Mucosa of descending colon (tissue), 3 donors: ENCODE measurements around the gene HOXC11. TPM values are rescaled to one million over a fixed set of nuclear protein-coding genes. Genes with fewer than 3 reads are reported as not detected.
A peak's percentile ranks its signal among the peaks of the same experiment; 100 is the strongest.

Source experiments
- ATAC-seq: fragments of 200-7000 bp; cut with Tn5 transposase; one replicate; pipeline ENCODE4 v1.9.1; 2020; ENCODE audit warnings: mild to moderate bottlenecking, moderate library complexity
- DNase-seq, 3 donors: peaks; one replicate each; pipeline ENCODE4 v3.0.0-alpha.2; 2020
- H3K36me3 ChIP-seq: fragments of 200-600 bp; one replicate; pipeline ENCODE4 v1.8.0; 2021; ENCODE audit warnings: low read depth, mild to moderate bottlenecking
- H3K4me1 ChIP-seq: fragments of 200-600 bp; one replicate; pipeline ENCODE4 v1.8.0; 2021; ENCODE audit warnings: low read depth, mild to moderate bottlenecking
- H3K4me3 ChIP-seq: fragments of 200-600 bp; one replicate; pipeline ENCODE4 v1.8.0; 2021; ENCODE audit warnings: mild to moderate bottlenecking
- H3K9me3 ChIP-seq: fragments of 200-600 bp; one replicate; pipeline ENCODE4 v1.8.0; 2021; ENCODE audit warnings: mild to moderate bottlenecking
- intact Hi-C, 2 donors: fragments of 100-400 bp; cut with DNase I in 1 of 2; cut with micrococcal nuclease in 1 of 2; formaldehyde crosslinking; loops; one replicate each; pipeline versions ENCODE4 v1.11.0 to v1.11.1; 2022; cut with DNase I, micrococcal nuclease
- total RNA-seq, 3 donors: library from RNA; stranded (reverse); fragmentation: NEBNext Ultra II Directional in 2 of 3; extraction: Animal tissue kit (Norgen Biotek cat#: 25700) in 2 of 3; gene quantifications; one replicate each; pipeline versions ENCODE4 v1.2.1 to v1.2.4, GENCODE V29; 2021 to 2023
- TF ChIP-seq, protein P1 (sequence below): fragments of 200-600 bp; IDR thresholded peaks from one replicate; pipeline ENCODE4 v1.8.0; 2022; ENCODE audit warnings: antibody characterized with exemption, mild to moderate bottlenecking
- donor health status: DM: no; HTN: no; CAD: no; lungs with moderate emphysema.
- donor health status: DM: no; HTN: no; CAD: no.
- donor health status: DM: no; HTN: yes; CAD: no.

HOXC11 gene
- total RNA-seq, 3 donors from 2014 or later: not detected

GRCh38 chr12:53993162-53994008 is 20.5 kb downstream of the HOXC11 start:
- Histone ChIP-seq H3K36me3 (no peaks in the 10 kb centered on the region), H3K9me3 (no peaks in the 10 kb centered on the region), H3K4me1 (peaks cover 30% of the 10 kb centered on the region), H3K4me3 (no peak overlapping the region)
- ATAC-seq (no peak), DNase-seq (peak in 1 of 3 donors; percentile 5)
- TF ChIP-seq, protein P1, sequence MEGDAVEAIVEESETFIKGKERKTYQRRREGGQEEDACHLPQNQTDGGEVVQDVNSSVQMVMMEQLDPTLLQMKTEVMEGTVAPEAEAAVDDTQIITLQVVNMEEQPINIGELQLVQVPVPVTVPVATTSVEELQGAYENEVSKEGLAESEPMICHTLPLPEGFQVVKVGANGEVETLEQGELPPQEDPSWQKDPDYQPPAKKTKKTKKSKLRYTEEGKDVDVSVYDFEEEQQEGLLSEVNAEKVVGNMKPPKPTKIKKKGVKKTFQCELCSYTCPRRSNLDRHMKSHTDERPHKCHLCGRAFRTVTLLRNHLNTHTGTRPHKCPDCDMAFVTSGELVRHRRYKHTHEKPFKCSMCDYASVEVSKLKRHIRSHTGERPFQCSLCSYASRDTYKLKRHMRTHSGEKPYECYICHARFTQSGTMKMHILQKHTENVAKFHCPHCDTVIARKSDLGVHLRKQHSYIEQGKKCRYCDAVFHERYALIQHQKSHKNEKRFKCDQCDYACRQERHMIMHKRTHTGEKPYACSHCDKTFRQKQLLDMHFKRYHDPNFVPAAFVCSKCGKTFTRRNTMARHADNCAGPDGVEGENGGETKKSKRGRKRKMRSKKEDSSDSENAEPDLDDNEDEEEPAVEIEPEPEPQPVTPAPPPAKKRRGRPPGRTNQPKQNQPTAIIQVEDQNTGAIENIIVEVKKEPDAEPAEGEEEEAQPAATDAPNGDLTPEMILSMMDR: no peak
- intact Hi-C loops: no loop called here

DNA sequence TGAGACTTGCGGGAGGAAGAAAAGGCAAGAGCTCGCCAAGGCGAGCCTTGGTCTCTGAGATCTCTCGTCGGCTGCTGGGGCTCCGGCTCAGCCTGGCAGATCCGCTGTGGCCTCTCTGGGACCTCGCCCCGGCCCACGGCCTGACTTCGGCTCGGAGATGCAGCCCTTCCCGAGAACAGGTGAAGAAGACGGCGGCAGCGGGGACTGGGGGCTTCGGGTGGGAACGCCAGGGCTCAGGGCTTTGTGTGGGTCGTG is 21.0 kb downstream of the HOXC11 start:
- intact Hi-C loops: no loop called here
- Histone ChIP-seq H3K36me3 (no peaks in the 10 kb centered on the region), H3K9me3 (no peaks in the 10 kb centered on the region), H3K4me1 (peaks cover 30% of the 10 kb centered on the region), H3K4me3 (no peak overlapping the region)
- TF ChIP-seq, protein P1: no peak
- DNase-seq: peak in 1 of 3 donors; percentile 37
- no peak for ATAC-seq

GRCh38 chr12:53994264-53995001 is 21.5 kb downstream of the HOXC11 start:
- ATAC-seq: peak; percentile 9
- Histone ChIP-seq H3K4me3 (no peak overlapping the region), H3K4me1 (peaks cover 28% of the 10 kb centered on the region), H3K36me3 (no peaks in the 10 kb centered on the region), H3K9me3 (no peaks in the 10 kb centered on the region)
- intact Hi-C loops: no loop called here
- DNase-seq: peak in 1 of 3 donors; percentile 38
- TF ChIP-seq, protein P1: no peak

DNA sequence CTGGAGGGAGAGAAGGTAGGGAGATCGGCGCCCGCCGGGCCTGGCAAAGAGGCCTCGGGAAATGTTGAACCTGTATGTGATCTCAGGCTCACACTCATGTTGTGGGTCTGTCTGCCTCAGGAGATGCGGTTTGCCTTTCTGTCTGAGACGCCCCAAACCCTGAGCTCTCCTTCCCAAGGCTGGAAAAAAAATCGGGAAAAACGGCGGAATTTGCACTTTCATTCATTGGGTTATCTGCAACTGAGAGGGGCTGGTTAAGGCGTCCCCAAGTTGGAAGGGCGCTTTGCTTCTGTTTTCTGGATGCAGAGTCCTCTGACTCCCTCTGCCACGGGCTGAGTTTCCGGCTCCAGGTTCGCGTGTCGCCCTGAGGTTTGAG is 22.1 kb downstream of the HOXC11 start:
- Histone ChIP-seq H3K4me1 (peaks cover 30% of the 10 kb centered on the region), H3K9me3 (no peaks in the 10 kb centered on the region), H3K4me3 (no peak overlapping the region), H3K36me3 (no peaks in the 10 kb centered on the region)
- DNase-seq: peak in 1 of 3 donors; percentile 30
- TF ChIP-seq, protein P1: no peak
- peak; percentile 6 for ATAC-seq
- intact Hi-C loops: no loop called here

DNA sequence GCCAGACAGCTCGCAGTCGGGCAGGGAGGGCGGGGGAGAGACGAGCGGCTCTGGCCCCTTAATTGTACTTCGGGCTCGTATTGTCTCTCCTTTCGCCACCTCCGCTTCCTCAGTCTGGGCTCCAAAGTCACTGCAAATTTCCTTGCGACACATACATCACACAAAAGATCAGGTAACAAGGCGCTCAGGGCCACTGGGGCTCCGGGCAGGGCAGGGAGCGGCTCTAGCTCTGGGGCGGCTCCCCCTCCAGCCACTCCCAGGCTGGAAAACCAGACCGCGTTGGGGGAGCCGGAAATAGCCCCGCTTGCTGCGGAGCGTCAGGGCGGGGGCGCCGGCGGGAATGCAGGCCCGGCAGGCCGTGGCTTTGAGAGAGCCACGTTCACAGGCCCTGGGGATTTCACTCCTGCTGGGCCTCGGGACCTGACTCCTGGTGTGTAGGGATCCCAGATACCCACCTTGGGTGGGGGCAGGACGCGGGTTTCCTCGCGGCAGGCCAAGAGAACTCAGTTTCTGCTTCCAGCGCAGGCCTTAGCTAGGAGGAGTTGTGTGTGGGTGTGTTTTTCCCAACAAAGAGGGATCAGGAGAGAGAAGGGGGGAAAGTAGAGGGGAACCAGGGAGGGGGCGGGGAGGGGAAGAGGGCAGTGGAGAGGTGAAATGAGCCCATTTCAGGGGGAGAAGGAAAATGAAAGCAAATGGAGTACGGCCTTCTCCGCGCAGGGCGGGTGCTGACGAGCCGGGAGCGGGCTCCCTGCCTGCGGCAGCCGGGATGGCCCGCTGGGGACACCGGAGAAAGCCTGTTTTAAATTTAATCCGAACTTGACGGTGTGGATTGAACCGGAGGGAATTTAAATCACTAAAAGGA is 22.7 kb downstream of the HOXC11 start:
- Histone ChIP-seq H3K4me1 (peaks cover 34% of the 10 kb centered on the region), H3K36me3 (no peaks in the 10 kb centered on the region), H3K9me3 (no peaks in the 10 kb centered on the region), H3K4me3 (no peak overlapping the region)
- DNase-seq (peak; percentile 13 to 51 (median 33)), ATAC-seq (peak; percentile 57)
- TF ChIP-seq, protein P1: no peak
- intact Hi-C loops: no loop called here
